GM19397 (cell line): ENCODE data around the gene TMEM170A.
"Not testable (repeated sequence)": the region's sequence is repeated elsewhere in the genome, so short reads cannot be mapped to it uniquely, and the experiment has no call there.

Experiments used
- ATAC-seq: cut with Tn5 transposase; IDR thresholded peaks from one replicate; pipeline ENCODE4 v1.9.1; 2021; ENCODE audit warnings: mild to moderate bottlenecking, moderate library complexity; ENCODE audit not compliant: unreplicated experiment

Gene TMEM170A, protein sequence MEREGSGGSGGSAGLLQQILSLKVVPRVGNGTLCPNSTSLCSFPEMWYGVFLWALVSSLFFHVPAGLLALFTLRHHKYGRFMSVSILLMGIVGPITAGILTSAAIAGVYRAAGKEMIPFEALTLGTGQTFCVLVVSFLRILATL

GRCh38 chr16:75464122-75464918 is at the start of gene TMEM170A:
Gene TMEM170A (minus strand): TSS chr16:75464689. CDS start chr16:75464600, 89 bp downstream.
- ATAC-seq = peak; percentile 93

GRCh38 chr16:75506574-75506973 is 42.1 kb upstream of the TMEM170A start:
- no peak for ATAC-seq

- no peak for ATAC-seq
Observed at GRCh38 chr16:75506107-75506506, 41.6 kb upstream of the TMEM170A start.

DNA sequence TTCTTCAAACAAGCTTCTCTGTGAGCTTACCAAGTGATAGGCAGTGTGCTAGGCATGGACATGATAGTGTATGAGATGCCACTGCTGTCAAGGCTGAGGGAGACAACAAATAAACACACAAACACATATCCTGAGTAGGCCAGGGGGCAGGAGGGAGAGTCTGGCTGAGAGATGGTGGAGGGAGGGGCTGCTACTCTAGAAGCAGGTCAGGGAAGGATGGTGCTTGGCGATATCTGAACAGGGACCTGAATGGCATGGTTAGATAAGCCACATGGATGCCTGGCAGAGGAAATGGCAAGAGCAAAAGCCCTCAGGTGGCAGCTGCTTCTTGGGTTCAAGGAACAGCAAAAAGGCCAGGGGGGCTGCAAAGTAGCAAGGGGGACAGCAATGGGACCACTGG is 39.3 kb upstream of the TMEM170A start:
- no peak for ATAC-seq

- ATAC-seq = no peak
Observed at GRCh38 chr16:75502916-75503605, 38.6 kb upstream of the TMEM170A start.

DNA sequence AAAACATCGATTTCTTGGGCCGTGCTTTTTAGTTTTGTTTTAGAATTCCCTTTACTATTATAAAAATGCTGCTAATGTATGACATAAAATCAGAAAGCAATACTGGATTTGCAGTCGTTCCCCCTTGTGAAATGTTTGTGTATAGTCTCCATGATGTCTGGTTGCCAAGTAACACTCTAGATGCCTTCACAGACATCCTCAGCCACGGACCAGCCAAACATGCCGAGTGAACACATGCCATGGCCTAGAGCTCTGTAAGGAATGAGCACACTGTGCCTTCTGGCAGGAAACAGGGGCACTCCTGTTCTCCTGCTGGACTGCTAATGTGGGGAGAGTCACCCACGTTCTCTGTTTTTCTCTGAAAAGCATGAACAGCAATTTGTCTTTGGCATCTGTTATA is 37.3 kb upstream of the TMEM170A start:
- not testable (repeated sequence) for ATAC-seq

DNA sequence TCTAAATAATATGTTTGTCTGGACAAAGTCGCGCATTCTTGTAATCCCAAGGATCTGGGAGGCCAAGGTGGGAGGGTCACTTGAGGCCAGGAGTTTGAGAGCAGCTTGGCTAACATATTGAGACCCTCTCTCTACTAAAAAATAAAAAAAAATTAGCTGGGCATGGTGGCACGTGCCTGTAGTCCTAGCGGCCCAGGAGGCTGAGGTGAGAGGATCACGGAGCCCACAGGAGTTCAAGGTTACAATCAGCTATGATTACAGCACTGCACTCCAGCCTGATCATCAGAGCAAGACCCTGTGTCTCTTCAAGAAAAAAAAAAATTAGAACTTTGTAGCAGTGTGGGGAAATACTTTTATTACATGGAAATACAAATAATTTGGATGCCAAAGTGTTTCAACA is 36.9 kb upstream of the TMEM170A start:
- no peak for ATAC-seq

- not testable (repeated sequence) for ATAC-seq
Observed at GRCh38 chr16:75498605-75499322, 34.3 kb upstream of the TMEM170A start.

GRCh38 chr16:75497558-75497957 is 33.1 kb upstream of the TMEM170A start:
- ATAC-seq = no peak

DNA sequence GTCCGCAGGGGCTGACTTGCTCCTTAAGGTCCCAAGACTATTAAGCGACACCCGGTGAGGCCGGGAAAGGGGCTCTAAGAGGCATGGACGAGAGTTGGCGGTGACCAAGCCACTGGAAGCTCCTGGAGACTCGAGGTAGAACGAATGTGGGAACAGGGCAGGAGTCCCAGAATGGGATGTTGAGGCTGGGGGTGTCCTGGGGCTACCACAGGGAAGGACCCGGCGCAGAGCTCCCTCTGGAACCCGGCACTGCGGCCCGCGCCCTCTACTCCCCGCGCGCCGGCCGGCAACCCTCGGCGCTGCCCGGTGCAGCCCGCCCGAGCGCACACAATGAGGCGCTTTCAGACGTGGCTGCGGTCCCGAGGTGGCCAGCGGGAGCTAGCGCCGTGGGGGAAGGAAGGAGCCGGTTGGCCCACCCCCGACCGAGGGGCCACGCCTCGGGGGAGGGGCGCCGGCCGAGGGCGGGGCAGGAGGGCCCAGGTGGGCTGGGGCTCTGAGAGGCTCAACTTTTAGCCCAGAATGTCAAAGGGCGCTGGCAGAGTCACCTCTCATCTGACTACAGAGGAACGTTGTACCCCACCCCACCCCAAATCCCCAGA is 30.7 kb upstream of the TMEM170A start, which contains the start of gene CHST6:
CHST6 (minus strand) TSS at position 366 of the 599 bp plus-strand sequence. CDS start 15,613 bp downstream, outside the sequence.
- peak; percentile 74 for ATAC-seq

- ATAC-seq = no peak
Observed at GRCh38 chr16:75494661-75495075, 30.2 kb upstream of the TMEM170A start.

- ATAC-seq = no peak
Observed at GRCh38 chr16:75494184-75494583, 29.7 kb upstream of the TMEM170A start.

DNA sequence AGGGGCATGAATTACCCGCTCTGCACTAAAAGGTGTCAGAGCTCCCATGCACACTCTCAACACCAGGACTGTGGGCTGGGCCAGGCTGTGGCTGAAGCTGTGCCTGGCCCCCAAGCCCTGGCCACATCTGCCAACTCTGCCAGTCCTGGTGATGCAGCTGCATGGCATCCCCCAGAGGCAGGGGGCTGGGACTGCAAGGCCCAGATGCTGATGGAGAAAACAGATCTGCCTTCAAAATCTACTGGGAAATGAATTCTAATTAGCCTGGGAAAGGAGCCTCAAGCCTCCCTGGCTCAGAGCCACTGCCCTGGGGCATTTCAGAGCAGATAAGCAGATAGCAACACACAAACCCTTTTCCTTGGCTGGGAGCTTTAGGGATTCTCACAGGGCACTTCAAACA is 27.4 kb upstream of the TMEM170A start:
- no peak for ATAC-seq

DNA sequence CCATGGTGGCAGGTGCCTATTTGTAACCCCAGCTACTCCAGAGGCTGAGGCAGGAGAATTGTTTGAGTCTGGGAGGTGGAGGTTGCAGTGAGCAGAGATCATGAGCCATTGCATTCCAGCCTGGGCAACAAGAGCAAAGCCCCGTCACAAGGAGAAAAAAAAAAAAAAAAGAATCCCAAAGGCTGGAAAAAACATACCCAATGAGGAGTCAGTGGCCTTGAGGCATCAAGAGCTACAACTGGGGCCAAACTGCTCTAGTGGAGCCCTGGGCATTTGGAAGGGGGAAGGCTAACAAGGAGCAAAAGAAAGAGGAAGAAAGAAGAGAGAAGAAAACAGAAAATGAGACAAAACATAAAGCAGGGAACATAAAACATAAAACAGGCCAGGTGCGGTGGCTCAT is 23.8 kb upstream of the TMEM170A start:
- ATAC-seq = no peak

DNA sequence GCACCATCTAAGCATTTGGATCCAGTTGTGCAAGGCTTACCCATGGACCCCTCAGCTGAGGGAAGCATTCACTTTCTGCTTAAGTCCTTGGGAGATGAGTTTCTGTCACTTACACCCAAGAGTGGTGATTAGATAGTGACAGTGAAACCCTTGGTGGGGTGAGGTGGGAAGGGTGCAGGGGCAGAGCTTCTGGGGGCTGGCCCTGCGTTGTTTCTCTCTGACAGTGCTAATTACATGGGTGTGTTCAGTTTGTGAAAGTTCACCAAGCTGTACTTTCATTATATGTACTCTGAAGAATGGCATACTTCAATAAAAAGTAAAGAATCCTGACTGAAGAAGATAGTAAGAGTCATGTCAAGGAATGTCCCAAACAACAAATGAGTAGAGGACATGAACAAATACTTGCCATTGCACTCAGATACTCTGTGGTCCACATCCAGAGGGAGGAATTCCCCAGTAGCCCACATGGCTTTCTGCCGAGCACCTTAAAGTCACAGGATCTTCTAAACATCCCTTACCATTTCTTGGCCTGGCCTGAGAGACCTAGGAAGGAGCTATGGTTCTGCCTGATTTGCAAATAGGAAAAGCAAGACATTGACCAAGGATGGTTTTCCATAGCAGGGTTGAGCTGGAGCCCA is 22.3 kb upstream of the TMEM170A start:
- ATAC-seq = peak; percentile 60

GRCh38 chr16:75486014-75486675 is 21.7 kb upstream of the TMEM170A start:
- ATAC-seq = no peak

DNA sequence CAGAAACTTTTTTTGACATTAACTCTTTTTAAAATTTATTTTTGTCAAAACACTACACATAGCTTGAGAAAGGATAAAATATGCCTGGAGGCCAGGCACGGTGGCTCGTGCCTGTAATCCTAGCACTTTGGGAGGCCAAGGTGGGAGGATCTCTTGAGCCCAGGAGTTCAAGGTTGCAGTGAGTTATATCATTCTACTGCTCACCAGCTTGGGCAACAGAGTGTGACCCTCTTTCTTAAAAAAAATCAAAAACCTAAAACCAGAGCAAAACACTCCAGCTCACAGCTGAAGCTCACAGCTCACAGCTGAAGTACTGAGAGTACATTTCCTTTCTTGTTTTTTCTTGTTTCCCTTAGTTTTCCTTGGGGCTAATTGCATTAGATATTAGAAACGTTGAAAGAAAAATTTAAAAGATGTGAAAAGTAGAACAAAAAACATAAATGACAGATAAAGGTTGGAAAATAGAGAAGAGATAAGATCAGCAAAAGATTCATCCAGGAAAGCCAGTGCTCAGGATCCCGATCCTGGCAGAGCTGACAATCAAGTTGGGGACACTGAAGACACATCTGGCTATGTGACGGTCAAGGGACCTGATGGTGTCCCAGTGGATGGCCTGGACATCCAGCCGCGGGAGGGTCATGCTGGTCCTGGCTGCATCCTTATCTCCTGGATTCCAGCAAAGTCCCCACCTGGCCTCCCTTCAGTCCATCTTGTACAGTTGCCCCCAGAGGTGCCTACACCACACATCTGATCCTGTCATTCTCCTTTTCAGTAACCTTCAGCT is 20.9 kb upstream of the TMEM170A start:
- no peak for ATAC-seq

DNA sequence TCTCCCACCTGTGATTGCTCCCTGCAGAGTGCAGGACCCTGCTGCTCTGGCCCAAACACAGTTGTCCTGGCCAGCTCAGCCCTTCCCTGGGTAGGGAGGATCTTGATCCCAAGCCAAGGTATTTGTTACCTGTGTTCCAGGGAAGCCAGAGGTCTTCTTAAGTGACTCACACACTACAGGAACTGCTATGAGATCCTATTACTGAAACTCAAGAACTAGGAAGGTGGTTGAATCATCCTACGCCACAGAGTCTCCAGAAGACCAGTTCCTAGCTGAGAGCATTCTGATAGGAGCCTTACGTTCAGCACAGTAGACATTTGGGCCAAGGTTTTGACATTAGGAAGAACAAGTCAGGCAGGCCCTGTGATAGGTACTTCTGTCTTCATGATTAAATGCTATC is 18.7 kb upstream of the TMEM170A start:
- no peak for ATAC-seq
